ENCODE measurements around the gene YEATS2. TPM values are rescaled to one million over a fixed set of nuclear protein-coding genes. Genes with fewer than 3 reads are reported as not detected.

The YEATS2 gene
- total RNA-seq, 2 donors from 2014 or later = 9.2 to 12.6 TPM

DNA sequence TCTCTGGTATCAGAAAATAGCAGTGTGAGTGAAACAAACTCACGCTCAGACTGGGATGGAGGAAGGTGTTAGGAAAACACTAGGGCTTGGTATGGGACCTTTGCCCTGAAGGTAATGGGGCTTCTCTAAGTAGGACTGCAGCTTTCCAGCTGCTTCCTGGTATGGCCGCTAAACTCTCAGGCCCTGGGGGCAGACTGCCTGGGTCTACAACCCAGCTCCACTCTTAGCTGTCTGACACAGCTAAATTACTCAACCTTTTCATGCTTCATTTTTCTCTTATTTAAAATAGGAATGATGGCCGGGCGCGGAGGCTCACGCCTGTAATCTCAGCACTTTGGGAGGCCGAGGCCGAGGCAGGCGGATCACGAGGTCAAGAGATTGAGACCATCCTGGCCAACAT lies 5.2 kb upstream of the YEATS2 start:
- no peaks in the 10 kb centered on the region for H3K27me3 ChIP-seq
- TF ChIP-seq, protein P1, sequence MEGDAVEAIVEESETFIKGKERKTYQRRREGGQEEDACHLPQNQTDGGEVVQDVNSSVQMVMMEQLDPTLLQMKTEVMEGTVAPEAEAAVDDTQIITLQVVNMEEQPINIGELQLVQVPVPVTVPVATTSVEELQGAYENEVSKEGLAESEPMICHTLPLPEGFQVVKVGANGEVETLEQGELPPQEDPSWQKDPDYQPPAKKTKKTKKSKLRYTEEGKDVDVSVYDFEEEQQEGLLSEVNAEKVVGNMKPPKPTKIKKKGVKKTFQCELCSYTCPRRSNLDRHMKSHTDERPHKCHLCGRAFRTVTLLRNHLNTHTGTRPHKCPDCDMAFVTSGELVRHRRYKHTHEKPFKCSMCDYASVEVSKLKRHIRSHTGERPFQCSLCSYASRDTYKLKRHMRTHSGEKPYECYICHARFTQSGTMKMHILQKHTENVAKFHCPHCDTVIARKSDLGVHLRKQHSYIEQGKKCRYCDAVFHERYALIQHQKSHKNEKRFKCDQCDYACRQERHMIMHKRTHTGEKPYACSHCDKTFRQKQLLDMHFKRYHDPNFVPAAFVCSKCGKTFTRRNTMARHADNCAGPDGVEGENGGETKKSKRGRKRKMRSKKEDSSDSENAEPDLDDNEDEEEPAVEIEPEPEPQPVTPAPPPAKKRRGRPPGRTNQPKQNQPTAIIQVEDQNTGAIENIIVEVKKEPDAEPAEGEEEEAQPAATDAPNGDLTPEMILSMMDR (IDR thresholded peaks at IDR 0.05) = no peak
- DNase-seq (ENCODE audit: low spot score) = no peak
- no peaks in the 10 kb centered on the region for H3K36me3 ChIP-seq
- H3K27ac ChIP-seq = no peak overlapping the region
- no peak overlapping the region for H3K4me3 ChIP-seq
- no peaks in the 10 kb centered on the region for H3K9me3 ChIP-seq
- H3K4me1 ChIP-seq = no peaks in the 10 kb centered on the region

DNA sequence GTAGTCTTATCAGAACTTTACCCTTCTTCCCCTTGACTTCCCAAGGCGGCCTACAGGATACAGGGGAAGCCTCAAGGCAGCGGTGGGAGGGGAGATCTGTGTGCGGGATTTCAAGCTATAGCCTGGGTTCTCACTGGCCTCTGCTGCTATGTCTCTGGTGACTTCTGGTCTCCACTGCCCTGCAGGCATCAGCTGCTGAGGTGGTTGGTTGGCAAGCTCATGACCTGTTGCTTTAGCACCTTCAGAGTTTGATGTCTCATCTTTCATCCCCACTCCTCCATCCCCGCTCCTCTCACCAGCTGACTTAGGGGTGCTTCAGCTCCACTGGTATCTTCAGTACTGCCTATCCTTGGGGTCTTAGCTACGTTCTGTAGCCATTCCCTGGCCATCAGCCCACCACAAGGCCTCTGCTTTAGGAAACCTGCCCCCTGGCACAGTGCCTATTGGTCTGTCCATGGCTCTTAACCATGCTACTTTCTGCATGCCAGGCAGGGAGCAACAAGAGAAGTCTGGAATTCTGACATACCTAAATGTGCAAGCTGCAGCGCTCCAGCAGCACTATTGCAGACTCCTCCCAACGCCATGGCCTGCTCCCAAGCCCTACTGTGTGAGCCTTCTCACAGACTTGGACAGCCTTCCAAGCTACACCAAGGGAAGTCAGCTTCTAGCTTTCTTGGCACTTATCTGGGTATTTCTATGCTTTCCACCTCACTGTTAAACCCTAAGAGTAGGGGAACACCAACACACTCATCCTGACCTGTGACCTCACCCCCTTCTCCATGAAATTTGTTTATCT lies 1.8 kb upstream of the YEATS2 start:
- H3K27me3 ChIP-seq = no peaks in the 10 kb centered on the region
- peaks cover 0 to 17% of the 10 kb centered on the region in 2 donors for H3K4me1 ChIP-seq
- no peak overlapping the region for H3K27ac ChIP-seq
- no peak for DNase-seq (ENCODE audit: low spot score)
- TF ChIP-seq, protein P1 (IDR thresholded peaks at IDR 0.05) = no peak
- no peaks in the 10 kb centered on the region for H3K36me3 ChIP-seq
- H3K4me3 ChIP-seq = no peak overlapping the region
- H3K9me3 ChIP-seq = no peaks in the 10 kb centered on the region

DNA sequence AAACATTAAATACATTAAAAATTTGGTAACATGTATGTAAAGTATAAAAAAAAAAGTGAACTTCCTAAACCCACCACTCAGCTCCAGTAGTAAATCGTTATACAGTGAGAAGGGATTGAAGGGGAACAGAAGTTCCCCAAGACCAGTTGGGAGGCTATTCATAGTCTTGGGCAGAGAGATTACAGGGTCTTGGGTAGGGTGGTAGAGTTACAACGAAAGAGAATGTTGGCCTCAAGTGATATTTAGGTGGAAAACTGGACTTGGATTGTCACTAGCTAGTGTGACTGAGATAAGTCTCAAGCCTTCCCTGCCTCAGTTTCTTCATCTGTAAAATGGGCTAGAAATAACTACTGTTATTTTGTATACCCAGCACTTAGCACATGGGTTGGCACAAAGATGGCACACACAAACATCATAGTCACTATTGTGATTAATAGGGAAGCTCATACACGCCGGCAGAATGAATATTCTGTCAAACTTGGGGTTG lies 431 bp upstream of the YEATS2 start:
- H3K4me3 ChIP-seq = peak overlapping the region; percentile 89 to 93
- peaks cover 0 to 25% of the 10 kb centered on the region in 2 donors for H3K4me1 ChIP-seq
- no peaks in the 10 kb centered on the region for H3K9me3 ChIP-seq
- no peak for DNase-seq (ENCODE audit: low spot score)
- H3K27ac ChIP-seq = peak overlapping the region; percentile 86 to 94
- H3K27me3 ChIP-seq = no peaks in the 10 kb centered on the region
- H3K36me3 ChIP-seq = no peaks in the 10 kb centered on the region
- TF ChIP-seq, protein P1 (IDR thresholded peaks at IDR 0.05) = no peak

DNA sequence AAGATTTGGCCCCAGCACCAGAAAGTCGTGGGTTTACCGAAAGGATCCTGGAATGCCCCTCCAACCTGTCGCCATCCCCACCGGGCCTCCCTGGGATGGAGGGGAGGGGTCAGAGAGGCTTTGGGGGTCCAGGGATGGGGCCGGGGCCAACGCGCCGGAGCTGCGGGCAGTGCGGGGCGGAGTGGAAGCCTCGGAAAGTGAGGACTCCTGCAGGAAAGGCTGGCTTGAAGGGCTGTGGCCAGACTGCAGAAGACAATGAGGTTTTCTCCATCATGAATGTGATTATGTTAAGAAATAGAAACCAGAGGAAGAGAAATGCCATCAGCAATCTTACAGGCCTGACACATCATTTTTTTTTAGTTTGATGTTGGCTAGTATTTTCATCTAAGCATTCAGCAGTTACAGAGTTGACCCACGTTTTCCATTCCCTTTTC lies 738 bp downstream of the YEATS2 start:
- DNase-seq (ENCODE audit: low spot score) = no peak
- TF ChIP-seq, protein P1 (IDR thresholded peaks at IDR 0.05) = no peak
- no peaks in the 10 kb centered on the region for H3K27me3 ChIP-seq
- H3K9me3 ChIP-seq = no peaks in the 10 kb centered on the region
- H3K4me1 ChIP-seq = peaks cover 0 to 25% of the 10 kb centered on the region in 2 donors
- H3K27ac ChIP-seq = peak overlapping the region; percentile 86 to 94
- H3K36me3 ChIP-seq = no peaks in the 10 kb centered on the region
- H3K4me3 ChIP-seq = peak overlapping the region; percentile 89 to 93

DNA sequence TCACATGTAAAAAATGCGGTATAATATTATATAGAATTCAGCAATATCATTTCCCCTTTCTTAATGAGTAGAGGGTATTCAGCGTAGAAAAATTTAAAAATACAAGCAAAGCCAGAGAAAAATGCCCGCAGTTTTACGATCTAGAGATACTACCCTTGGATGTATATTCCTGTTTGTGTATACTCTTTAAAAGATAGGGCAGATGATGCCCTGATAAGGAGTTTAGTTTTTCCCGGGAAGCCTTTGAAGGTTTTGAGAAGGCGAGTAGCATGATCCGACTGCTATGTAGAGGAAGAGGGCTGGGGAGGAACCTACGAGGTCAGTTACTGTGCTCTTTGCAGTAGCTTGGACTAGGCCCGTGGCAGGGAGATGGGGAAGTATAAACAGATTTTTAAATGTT lies 1.2 kb downstream of the YEATS2 start:
- Histone ChIP-seq H3K9me3 (no peaks in the 10 kb centered on the region), H3K4me3 (peak overlapping the region; percentile 89 to 93), H3K4me1 (peaks cover 0 to 25% of the 10 kb centered on the region in 2 donors), H3K27me3 (no peaks in the 10 kb centered on the region), H3K36me3 (no peaks in the 10 kb centered on the region), H3K27ac (peak overlapping the region; percentile 86 to 94)
- DNase-seq (ENCODE audit: low spot score) = no peak
- TF ChIP-seq, protein P1 (IDR thresholded peaks at IDR 0.05) = no peak

Measured in right atrium auricular region (tissue), 2 donors.